Upper lobe of left lung (tissue), 4 donors: ENCODE measurements around the gene TNS3.

Experiments used
- CTCF ChIP-seq, 6 experiments: fragments of 450-650 bp in 4 of 6; fragments of 200-600 bp in 2 of 6; sonication (generic) in 2 of 6; IDR thresholded peaks; one replicate each; pipeline ENCODE4 v1.5.1; 2016 to 2019; ENCODE audit warnings: antibody characterized with exemption in 6 of 6
- POLR2A ChIP-seq, 4 donors: fragments of 450-650 bp; IDR thresholded peaks; one replicate each; pipeline ENCODE4 v1.5.1; 2016 to 2017; ENCODE audit warnings: antibody characterized with exemption in 4 of 4, mild to moderate bottlenecking in 2 of 4
- POLR2AphosphoS5 ChIP-seq, 2 donors: sonication (generic); formaldehyde crosslinking; IDR thresholded peaks; one replicate each; pipeline ENCODE4 v1.5.1; 2017; ENCODE audit warnings: antibody characterized with exemption in 2 of 2

GRCh38 chr7:47500103-47500563 lies 81.8 kb downstream of the TNS3 start:
- TF ChIP-seq CTCF (IDR thresholded peaks at IDR 0.05) (no peak), POLR2AphosphoS5 (IDR thresholded peaks at IDR 0.05) (no peak), POLR2A (IDR thresholded peaks at IDR 0.05) (no peak)
